GM12873 (cell line): ENCODE measurements around the gene PITPNM3.

Source experiments
- TF ChIP-seq, protein P1 (sequence below): IDR thresholded peaks from 2 replicates; pipeline ENCODE4 v1.5.1; 2012; ENCODE audit warnings: low read depth, mild to moderate bottlenecking, moderate library complexity, low read length, control low read depth; ENCODE audit not compliant: insufficient read depth; ENCODE audit errors: missing control alignments

Gene PITPNM3

GRCh38 chr17:6468051-6468790, 88.1 kb downstream of the PITPNM3 start:
- TF ChIP-seq, protein P1, sequence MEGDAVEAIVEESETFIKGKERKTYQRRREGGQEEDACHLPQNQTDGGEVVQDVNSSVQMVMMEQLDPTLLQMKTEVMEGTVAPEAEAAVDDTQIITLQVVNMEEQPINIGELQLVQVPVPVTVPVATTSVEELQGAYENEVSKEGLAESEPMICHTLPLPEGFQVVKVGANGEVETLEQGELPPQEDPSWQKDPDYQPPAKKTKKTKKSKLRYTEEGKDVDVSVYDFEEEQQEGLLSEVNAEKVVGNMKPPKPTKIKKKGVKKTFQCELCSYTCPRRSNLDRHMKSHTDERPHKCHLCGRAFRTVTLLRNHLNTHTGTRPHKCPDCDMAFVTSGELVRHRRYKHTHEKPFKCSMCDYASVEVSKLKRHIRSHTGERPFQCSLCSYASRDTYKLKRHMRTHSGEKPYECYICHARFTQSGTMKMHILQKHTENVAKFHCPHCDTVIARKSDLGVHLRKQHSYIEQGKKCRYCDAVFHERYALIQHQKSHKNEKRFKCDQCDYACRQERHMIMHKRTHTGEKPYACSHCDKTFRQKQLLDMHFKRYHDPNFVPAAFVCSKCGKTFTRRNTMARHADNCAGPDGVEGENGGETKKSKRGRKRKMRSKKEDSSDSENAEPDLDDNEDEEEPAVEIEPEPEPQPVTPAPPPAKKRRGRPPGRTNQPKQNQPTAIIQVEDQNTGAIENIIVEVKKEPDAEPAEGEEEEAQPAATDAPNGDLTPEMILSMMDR: no peak

DNA sequence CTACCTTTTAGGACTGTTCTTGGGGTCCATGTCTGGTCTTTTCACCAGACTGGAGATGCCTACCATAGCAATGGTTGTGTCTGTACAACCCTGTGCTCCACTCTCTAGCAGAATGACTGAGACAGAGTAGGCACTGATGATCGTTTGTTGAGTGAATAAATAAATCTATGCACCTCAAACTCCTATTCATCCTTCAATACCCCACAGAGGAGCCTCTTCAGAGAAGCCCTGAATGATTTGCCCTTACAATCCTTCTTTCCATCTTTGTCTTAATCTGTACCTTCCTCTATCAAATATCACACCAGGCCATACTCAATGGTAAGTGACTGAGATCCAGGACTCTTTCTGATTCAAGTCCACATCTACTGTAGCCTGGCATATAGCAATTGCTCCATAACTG, 88.8 kb downstream of the PITPNM3 start:
- TF ChIP-seq, protein P1: no peak

DNA sequence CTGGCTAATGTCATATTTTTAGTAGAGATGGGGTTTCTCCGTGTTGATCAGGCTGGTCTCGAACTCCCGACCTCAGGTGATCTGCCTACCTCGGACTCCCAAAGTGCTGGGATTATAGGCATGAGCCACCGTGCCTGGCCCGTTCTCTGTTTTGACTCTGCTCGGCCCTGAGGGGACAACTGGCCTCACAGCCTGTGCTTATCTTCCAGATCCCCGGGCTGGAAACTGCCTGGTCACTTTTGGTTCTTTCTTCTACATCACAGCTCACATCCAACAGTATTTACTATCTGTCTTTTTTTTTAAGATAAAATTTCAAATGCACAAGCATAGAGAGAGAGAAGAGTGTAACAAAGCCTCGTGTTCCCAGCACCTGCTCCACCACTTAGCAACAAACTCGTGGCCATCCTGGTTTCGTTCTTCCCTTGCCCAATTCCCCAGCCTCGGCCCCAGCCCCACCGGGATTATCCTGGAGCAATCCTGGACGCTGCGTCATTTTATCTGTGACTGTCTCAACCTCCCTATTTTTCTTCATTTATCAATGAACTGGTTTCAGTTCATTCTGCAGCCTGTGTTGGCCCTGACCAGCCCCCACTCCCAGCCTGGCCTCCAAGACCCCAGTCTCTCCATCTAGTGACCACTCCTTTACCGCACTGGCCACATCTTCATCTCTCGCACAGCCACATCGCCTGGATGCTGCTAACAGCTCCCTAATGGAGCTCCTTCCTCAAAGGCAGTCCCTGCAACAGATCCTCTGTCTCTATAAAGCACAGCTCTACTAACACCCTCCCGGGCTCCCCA, 91.0 kb downstream of the PITPNM3 start:
- TF ChIP-seq, protein P1: no peak

DNA sequence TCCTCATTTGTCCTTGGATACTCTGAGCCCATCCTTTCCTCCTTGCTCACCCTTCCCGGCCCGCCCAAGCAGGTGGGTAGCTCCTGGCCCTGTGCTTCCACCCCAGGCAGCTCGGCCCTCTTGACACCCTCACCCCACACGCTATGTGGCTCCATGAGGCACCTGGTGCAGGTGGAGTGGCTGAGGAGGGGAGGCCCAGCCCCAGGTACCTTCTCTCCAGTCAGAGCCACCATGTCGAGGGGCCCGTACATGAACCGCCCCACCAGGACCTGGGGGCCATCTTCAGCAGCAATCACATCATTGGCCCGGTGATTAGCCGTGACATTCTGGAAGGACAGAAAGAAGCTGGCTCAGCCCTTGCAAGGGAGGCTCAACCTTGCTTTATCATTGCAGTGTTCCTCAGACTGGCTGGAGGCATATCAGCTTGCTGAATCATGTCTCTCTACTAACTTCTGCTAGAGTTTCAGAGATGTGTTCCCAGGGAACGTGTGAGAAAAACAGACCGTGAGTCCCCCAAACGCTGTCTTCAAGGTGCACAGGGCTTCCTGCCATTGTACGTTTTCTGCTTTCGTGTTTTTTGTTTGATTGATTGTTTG, 91.8 kb downstream of the PITPNM3 start:
- TF ChIP-seq, protein P1: no peak

GRCh38 chr17:6463616-6464445, 92.5 kb downstream of the PITPNM3 start:
- TF ChIP-seq, protein P1: no peak

DNA sequence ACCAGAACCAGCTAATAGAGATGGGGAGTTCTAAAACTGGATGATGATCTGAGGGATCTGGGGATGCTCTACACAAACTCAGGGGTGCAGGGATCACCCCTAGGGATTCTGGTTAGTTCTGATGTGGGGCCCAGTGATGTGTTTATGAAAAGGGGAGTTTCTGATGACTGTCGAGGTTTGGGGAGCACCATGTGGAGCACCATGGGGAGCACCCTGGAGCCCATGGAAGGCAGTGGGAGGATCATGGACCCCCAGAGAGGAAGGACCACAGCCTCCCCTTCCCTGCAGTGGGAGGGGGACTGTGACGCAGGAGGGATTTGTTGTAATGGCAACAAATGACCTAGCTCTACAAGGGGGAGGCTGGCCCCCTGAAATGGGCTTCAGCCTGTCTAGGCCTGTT, 93.7 kb downstream of the PITPNM3 start:
- TF ChIP-seq, protein P1: no peak
